HS-27A (cell line): ENCODE measurements around the gene CYP17A1.
A peak's percentile ranks its signal among the peaks of the same experiment; 100 is the strongest.
"Not testable (repeated sequence)": the region's sequence is repeated elsewhere in the genome, so short reads cannot be mapped to it uniquely, and the experiment has no call there.

Source experiments
- DNase-seq: peaks from one replicate; pipeline ENCODE4 v3.0.0-alpha.2; 2012; ENCODE audit warnings: low read depth, missing footprints

CYP17A1 gene

GRCh38 chr10:102835007-102835482 lies 2.2 kb downstream of the CYP17A1 start:
- peak; percentile 27 for DNase-seq

GRCh38 chr10:102834143-102834542 lies 3.1 kb downstream of the CYP17A1 start:
- no peak for DNase-seq

GRCh38 chr10:102832987-102833386 lies 4.2 kb downstream of the CYP17A1 start:
- DNase-seq, result no peak

- no peak for DNase-seq
These were observed 5.0 kb downstream of the CYP17A1 start for GRCh38 chr10:102832248-102832647.

GRCh38 chr10:102831322-102832071 lies 5.7 kb downstream of the CYP17A1 start:
- no peak for DNase-seq

GRCh38 chr10:102827597-102827975 lies 9.6 kb downstream of the CYP17A1 start:
- DNase-seq, result no peak

- no peak for DNase-seq
These were observed 10.9 kb downstream of the CYP17A1 start for GRCh38 chr10:102826148-102826796.

- no peak for DNase-seq
These were observed 12.5 kb downstream of the CYP17A1 start for GRCh38 chr10:102824664-102825063.

- no peak for DNase-seq
These were observed 15.0 kb downstream of the CYP17A1 start for GRCh38 chr10:102822222-102822621.

- DNase-seq, result not testable (repeated sequence)
These were observed 17.2 kb downstream of the CYP17A1 start for GRCh38 chr10:102820008-102820407.

- no peak for DNase-seq
These were observed 18.2 kb downstream of the CYP17A1 start for GRCh38 chr10:102819054-102819453.

- DNase-seq, result no peak
These were observed 20.0 kb downstream of the CYP17A1 start for GRCh38 chr10:102817175-102817574.

- no peak for DNase-seq
These were observed 21.2 kb downstream of the CYP17A1 start for GRCh38 chr10:102815790-102816549.

GRCh38 chr10:102814873-102815661 lies 22.1 kb downstream of the CYP17A1 start:
- DNase-seq, result no peak

GRCh38 chr10:102814453-102814871 lies 22.8 kb downstream of the CYP17A1 start:
- no peak for DNase-seq

GRCh38 chr10:102813734-102814452 lies 23.3 kb downstream of the CYP17A1 start:
- no peak for DNase-seq

GRCh38 chr10:102813017-102813541 lies 24.1 kb downstream of the CYP17A1 start:
- no peak for DNase-seq

GRCh38 chr10:102812231-102812876 lies 24.9 kb downstream of the CYP17A1 start:
- DNase-seq, result no peak

- DNase-seq, result no peak
These were observed 25.9 kb downstream of the CYP17A1 start for GRCh38 chr10:102811346-102811745.

GRCh38 chr10:102808380-102808779 lies 28.8 kb downstream of the CYP17A1 start:
- no peak for DNase-seq
